NOMO-1 treated with DMSO at 0.1 percent for 48 hours (cell line): ENCODE data around the gene DOCK1.

Experiments used
- DNase-seq: peaks from one replicate; lab custom pipeline; 2025; ENCODE audit not compliant: unreplicated experiment; lab: John Stamatoyannopoulos, UW

DOCK1 gene

DNA sequence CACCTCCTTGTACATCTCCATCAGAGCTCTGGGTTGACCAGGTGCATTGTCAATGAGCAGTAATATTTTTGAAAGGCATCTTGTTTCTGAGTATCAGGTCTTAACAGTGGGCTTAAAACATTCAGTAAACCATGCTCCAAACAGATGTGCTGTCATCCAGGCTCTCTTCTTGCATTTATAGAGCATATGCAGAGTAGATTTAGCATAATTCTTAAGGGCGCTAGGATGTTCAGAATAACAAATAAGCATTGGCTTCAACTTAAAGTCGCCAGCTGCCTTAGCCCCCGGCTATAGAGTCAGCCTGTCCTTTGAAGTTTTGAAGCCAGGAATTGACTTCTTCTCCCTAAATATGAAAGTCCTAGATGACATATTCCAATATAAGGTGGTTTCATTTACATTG lies 421.7 kb downstream of the DOCK1 start:
- no peak for DNase-seq

DNA sequence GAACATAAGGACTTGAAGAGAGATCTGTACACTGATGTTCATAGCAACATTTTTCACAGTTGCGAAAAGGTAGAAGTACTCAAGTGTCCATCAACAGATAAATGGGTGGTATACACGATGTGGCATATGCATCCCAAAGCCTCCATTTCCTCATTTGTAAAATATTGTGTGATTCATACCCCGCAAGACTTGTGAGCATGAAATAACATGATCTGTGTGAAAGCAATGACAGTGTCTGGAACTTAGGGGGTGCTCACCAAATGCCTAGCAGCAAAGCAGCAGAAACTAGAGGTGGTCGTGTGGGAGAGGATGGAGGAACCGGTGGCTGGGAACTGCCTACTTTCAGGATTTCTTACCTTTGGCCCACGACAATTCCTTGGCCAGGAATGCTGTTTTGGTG lies 426.5 kb downstream of the DOCK1 start:
- DNase-seq: no peak

DNA sequence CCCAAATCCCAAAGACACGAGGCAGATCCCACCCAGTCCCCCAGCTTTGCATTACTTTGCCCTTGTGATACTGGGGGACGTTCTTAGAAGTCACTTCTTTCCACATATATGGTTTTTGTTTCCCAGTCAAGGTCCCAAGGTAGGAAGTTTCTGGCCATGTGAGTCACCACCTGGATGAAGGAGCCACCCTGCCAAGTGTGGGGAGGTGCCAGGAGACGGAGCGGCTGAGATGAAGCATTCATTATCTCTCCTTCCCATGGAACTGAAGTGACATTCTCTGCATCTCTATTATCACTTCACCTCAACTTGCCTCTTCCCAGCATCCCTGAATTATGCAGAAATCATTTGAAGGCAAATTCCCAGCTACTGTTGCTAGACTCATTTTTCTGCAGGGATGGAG lies 427.4 kb downstream of the DOCK1 start:
- DNase-seq: no peak

DNA sequence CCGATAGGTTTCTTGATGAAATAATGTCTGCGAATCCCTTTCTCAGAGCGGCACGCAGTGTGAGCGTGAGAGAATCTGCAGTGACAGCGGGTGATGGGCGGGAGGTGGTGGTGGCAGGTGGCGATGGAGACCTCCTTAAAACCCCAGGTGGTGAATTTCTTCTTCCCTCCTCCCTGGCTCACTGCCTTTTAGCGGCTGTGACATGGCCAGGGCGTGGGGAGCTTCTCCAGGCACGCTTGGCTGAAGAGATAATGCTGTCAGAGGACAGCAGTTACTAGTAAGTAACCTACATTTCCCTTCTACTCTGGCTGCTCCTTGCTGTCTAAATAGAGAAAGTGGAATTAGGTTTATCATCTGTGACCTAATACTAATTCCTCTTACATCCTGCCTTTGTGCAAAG lies 432.6 kb downstream of the DOCK1 start:
- no peak for DNase-seq

DNA sequence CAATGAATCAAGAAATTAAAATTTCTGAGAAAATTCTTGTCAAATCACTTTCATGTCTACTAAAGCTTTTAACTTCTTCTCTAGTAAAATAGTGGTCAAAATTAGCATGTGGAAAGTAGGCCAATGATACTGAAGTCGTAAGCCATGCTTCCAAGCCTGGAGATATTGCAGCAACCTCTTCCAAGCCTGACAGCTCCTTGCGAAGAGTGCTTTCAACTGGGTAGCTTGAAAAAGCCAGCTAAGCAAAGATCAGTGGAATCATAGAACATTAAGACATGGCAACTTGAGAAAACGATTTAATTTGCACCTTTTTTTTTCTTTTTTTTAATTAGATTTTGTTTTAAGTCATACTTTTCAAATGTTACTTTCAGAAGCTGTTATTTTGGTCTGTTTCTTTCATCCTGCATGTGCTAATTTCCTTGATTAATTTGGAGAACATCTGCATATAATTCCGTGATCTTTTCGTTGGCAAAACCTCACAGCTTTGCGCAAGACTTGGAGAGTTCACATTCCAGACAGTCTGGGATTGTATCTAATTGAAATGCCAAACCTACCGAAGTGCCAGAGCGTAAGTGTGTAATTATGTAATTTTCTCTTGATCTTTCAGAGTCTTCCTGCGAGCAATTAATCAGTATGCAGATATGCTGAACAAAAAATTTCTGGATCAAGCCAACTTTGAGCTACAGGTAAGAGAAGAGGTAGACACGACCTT lies 433.3 kb downstream of the DOCK1 start:
- DNase-seq: no peak

DNA sequence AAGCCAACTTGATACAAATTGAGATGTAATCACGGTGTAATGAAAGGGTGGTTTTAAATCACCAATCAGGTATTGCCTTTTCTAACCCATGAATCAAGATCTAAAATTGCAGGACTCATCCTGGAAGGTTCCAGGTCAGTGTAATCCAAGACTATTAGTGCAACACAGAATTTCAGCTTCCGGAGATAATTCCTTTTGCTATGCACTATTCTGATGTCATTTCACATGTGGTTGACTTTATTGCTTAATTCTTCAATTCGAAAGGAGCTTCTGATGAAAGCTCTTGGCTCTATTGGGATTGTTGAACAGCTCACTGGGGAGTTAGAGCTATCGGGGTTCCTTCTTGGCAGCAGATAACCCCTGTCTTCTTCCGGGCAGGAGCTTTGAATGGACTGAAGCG lies 438.6 kb downstream of the DOCK1 start:
- no peak for DNase-seq

DNA sequence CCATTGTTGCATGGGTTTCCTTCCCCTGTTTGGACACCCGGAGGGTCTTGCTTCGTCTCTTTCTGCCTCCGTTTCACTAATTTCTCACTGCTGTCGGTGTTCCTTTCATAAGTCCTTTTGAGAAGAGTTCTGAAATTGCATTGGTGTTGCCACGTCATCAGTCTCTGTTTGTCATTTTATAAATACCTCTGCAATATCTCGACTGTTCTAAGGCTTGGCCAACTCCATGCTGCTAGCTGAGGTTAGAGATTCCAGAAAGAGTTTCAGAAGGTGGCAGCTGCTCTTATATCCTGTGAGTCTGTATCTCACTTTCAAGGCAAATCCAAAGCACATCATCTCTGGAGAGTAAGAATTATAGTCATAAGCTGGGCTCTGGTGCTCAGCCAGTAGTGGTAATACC lies 439.1 kb downstream of the DOCK1 start:
- DNase-seq: no peak

DNA sequence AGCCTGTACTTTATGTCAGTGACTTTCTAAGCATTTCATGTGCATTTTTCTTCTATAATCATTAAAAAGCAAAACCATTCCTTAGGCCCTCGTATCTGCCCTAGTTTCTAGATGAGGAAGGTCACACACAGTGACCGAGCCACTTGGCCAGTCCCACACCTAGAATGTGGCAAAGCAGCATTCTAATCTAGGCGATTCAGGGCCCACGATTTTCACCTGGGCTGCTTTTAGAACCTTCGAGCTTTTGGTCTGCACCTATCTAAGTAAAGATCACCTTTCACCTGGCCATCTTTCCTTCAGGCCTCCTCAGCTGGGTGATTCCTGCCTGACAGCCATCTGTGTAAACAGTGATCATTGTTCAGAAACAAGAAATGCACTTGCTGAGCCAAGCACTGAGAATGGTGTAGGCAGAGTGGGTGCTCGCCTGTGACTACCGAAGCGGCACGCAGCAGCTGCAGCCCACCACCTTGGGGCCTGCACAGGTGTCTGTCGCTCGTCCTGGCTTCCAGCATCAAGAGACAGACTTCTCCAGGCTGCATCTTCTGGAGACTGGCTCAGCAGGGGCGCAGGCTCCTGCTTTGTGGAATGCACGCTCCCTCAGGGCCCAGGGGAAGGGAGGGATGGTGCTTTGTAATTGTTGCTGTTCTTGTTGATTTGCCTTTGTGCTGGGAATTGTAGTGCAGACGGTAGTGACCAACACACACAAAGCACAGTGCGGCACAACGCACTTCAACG lies 440.2 kb downstream of the DOCK1 start:
- DNase-seq: no peak

DNA sequence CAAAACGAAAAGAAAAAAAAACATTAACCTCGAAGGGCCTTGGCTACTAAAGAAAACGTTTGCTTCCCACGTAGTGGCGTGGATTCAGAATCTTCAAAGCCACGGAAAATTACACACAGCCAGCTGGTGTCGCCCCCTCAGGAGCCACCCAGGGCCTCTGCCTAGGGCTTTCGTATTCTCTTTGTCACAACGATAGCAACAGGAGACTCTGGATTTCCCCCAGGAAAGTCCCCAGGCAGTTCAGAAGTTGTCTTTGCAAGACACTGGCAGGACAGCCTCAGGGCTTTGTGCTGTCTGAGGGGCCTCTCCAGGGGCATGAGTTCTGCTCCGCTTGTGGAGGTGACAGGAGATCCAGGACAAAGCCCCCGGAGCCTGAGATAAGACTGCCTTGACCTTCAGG lies 441.4 kb downstream of the DOCK1 start:
- DNase-seq: no peak

DNA sequence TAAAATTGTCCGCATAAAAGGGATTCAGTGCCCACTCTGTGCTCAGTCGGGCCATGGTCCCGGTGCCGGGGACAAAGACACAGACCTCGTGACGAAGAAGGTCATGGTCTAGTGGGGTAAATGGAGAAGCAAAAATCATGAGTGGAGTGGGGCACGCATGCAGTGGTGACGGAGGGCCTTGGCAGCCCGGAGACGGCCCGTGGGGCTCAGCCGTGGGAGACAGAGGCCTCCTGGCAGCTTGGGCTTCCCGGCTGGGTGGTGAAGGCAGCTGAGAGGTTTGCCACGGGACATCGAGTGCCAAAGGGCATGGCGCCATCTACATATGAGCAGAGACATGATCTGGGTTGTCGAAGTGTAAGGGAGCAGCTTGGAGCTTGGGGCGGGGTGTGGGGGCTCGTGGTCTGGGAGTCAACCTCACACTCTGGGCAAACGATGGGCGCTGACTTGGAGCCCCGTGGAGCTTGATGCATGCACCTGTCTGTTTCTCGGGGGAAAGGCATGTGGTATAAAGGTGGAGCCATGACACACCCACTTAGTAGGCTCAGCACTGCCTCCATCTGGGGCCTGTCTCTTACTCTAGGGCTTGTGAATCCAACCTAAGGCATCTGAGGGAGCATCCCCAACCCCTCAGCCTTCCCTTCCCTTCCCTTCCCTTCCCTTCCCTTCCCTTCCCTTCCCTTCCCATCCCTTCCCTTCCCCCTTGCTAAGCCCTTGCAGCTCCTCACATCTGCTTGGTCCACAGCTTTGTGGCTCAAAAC lies 442.2 kb downstream of the DOCK1 start:
- DNase-seq: no peak

DNA sequence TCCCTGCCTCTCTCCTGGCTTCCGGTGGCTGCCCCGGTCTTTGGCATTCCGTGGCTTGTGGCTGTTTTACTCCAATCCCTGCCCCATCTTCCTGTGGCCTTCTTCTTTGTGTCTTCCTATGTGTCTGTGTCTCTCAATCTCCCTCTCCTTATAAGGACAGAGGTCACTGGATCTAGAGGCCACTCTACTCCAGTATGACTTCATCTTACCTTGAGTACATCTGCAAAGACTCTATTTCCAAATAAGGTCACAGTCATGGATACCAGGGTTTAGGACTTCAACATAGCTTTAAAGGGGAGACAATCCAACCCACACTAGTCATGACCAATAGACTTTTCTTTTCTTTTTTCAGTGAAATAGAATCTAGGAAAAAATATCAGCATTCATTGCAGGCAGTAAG lies 444.5 kb downstream of the DOCK1 start:
- no peak for DNase-seq

DNA sequence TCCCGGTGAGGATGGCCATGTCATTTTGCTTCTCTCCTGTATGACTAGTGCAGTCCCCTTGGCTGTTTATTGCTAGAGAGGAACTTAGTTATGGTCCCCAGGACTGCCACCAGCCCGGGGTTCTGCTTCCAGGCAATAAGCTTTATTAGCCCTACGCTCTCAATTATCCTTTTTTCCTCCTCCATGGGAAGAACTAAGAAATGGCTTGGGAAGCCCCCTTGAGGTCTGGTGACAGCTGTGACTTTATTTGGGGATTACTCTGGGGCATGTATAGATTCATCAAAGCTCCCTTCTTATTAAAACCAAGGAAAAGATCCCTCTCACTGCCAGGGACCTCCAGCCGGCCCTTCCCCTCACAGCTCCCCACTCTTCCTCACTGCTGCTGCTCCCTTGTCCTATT lies 446.3 kb downstream of the DOCK1 start:
- DNase-seq: no peak

DNA sequence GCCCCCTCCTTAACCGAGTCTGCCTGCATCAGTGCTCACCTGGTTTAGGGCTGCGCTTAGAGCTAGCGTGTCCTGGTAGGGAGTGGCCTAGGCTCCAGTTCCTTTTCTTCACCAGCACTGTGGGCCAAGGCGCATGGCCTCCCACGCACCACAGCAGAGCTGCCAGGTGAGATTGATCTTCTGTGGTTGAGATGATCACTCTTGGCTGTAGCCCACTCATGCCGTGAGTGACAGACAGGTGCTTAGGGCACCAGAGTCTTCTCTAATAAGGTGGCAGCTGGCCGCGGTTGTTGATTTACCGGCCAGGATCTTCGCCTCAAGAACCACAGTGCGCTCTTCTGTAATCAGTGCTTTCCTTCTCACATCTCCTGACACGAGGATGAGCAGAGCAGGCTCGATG lies 448.3 kb downstream of the DOCK1 start:
- no peak for DNase-seq

DNA sequence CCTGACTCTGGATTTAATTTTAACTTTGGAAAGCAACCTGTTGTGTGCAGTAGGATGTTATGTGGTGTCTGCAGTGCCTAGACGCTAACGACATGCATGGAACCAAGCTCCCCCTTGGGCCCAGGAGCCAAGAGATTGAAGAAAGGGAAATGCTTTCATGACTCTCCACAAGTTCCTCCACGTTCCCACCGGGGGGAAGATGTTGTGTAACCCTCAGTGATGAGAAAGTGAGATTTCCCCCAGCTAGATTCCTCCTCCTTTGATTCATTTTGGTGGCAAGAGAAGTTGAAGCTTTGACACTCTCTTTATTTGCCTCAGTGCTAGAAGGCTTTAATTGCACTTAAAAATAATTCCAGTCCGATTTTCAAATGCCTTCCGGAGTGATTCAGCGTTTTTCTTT lies 449.0 kb downstream of the DOCK1 start:
- DNase-seq: no peak

DNA sequence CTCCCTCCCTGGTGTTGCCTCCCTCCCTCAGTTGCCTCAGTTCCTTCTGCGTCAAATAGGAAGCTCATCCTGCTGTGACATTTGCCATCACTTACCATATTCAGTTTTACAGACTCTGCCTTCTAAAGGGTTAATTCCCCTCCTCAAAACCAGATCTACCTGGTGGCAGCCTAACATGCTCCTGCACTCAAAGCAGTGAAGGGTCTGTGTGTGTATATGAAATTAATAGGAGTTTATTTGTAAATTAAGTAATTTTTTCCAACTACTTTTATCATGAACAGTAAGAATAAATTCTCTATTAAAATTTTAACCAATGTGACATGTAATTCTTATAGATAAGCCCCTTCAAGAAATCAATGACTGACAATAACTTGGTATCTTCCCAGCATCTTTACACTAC lies 449.8 kb downstream of the DOCK1 start:
- DNase-seq: no peak

DNA sequence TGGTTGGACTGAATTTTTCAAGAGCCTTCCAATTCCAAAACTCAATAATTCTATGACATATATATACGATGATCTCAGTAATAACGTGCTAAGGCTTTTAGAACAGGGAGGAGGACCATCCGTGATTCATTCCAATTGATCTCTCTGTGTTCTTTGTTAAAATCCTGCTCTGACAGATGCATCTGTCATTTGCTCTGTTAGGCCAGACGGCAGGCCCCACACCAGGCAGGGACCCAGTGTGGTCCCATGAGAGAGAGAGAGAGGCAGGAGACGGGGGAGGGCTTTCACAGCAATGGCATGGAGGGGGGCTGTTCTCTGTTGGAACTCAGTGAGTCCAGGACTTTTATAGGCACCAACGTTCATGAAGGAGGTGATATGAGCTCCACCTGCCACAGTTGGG lies 451.1 kb downstream of the DOCK1 start:
- DNase-seq: no peak

DNA sequence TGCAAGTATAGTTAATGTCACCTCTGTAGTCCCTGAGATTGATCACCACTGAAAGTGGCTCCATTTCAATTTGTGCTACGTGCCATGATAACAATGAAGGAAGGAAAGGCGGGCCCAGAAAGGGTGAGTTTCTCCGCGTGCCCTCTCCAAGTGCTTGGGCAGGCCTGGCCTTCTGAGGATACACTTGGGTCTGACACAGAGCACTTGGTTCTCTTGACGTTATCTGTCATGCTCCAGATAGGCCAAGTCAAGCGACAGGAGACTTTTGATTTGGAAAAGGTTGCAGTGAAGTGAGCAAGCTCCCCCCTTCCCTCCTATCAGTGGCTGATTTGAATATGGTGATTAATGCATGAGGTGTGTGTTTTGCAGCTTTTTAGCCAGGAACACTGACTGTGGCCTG lies 452.0 kb downstream of the DOCK1 start:
- no peak for DNase-seq

DNA sequence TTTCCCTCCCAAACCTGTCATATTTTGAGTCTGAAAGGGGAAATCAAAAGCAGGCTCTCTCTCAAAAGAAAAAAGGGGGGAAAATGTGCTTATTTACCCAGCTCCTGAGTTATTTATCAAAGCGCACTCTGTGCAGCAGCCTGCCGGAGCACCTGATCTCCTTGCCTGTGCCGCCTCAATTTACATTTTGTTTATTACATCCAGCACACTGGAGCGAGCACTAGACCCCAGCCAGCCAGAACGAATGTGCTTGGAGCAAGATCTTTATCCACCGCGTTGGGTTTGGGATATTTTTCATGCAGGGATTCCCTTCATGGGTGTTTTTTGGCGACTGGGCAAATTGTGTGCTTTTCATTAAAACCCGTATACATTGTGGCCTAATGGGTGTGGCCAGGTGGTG lies 453.1 kb downstream of the DOCK1 start:
- DNase-seq: no peak

DNA sequence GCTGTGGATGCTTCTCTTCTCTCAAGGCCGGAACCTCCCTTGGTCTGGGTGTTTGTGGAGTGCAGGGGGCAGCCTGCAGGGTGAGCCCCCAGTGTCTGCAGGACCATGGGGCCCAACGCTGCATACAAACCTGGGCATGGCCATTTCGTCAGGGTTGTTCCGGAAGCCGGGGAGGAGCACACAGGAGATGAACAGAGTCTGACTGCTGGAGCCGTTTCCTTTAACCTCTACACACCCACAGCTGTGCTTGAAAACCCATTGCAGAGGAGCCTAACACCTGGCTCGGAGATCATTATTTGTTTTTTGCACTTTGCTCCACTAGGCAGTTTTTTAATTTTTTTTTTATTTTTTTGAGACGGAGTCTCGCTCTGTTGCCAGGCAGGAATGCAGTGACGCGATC lies 458.8 kb downstream of the DOCK1 start:
- no peak for DNase-seq

DNA sequence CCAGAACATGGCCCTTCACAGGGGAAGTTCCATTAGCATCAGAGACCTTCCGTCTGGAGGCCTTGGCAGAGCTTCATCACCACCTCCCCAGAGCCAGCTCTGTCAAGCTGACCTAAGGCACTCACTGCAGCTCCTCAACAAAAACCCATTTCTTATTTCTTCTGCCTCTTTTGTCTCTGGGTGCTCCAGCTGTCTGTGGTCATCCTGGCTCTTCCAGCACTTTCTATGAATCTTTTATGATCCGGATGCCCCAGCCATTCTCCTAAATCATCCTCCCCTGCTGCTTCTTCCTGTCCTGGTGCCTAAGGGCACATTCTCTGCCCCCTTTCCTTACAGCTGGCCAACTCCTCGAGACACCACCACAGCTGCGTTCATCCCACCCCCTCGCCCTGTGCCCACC lies 462.9 kb downstream of the DOCK1 start:
- DNase-seq: no peak

DNA sequence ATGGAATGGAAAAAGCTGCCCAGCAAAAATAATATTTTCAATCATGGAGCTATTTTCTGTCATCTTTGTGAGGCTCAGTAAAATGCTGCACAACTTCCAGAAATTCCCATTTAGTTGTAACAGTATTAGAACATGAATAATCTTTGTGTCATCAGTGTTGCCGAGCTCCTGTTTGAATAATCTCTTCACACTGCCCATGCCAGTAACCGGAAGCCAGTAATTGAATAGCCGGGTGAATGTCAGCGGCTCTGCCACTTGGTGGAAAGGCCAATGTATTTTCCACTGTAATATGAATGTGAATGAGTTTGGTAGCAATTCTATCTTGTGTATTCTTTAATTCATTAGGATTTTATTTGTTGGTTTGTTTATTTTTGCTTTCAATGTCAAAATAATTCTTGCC lies 463.7 kb downstream of the DOCK1 start:
- no peak for DNase-seq

DNA sequence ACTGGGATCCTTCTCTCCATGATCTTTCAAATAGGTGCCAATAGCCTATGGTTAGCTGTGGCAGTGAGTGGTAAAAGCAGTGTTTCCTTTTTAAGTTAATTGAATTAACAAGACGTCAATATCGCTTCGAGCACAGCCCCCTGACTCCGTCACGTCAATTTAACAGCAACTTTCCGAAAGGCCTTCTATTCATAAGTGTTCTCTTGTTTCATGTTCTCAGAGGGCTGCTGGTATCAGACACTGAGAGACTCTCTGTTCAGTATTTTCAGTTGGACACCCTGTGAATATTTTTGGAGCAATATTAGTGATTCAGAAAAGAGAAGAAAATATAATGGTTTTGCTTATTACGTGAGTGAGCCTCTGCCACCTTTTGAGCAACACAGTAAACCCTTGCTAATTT lies 465.4 kb downstream of the DOCK1 start:
- no peak for DNase-seq
